Hepatocyte (in vitro differentiated cells): ENCODE measurements around the gene LRRC26. TPM values are rescaled to one million over a fixed set of nuclear protein-coding genes. Genes with fewer than 3 reads are reported as not detected.

Source experiments
- DNase-seq: peaks from one replicate; pipeline ENCODE4 v3.0.0-alpha.2; 2016; ENCODE audit warnings: low spot score
- H2AFZ ChIP-seq: fragments of 200-600 bp; sonication (generic); 2 replicates; pipeline ENCODE4 v1.6.0; 2016; ENCODE audit warnings: antibody characterized with exemption, mild to moderate bottlenecking
- H3K27ac ChIP-seq: fragments of 200-600 bp; sonication (generic); 2 replicates; pipeline ENCODE4 v1.5.1; 2016; ENCODE audit warnings: mild to moderate bottlenecking
- H3K27me3 ChIP-seq: fragments of 200-600 bp; sonication (generic); 2 replicates; pipeline ENCODE4 v1.6.1; 2016
- H3K36me3 ChIP-seq: fragments of 200-600 bp; sonication (generic); replicated peaks from 2 replicates; pipeline ENCODE4 v1.5.1; 2016; ENCODE audit warnings: low read depth; ENCODE audit not compliant: insufficient read depth
- H3K4me1 ChIP-seq: fragments of 200-600 bp; sonication (generic); 2 replicates; pipeline ENCODE4 v1.5.1; 2016; ENCODE audit warnings: mild to moderate bottlenecking, moderate library complexity; ENCODE audit not compliant: insufficient read depth
- H3K4me2 ChIP-seq: fragments of 200-600 bp; sonication (generic); 2 replicates; pipeline ENCODE4 v1.6.0; 2016
- H3K4me3 ChIP-seq: fragments of 200-600 bp; sonication (generic); 2 replicates; pipeline ENCODE4 v1.5.1; 2016; ENCODE audit warnings: mild to moderate bottlenecking
- H3K79me2 ChIP-seq: fragments of 200-600 bp; sonication (generic); 2 replicates; pipeline ENCODE4 v1.6.0; 2017; ENCODE audit warnings: mild to moderate bottlenecking
- H3K9me2 ChIP-seq: fragments of 200-600 bp; sonication (generic); replicated peaks from 2 replicates; pipeline ENCODE4 v1.6.0; 2017; ENCODE audit warnings: mild to moderate bottlenecking; ENCODE audit not compliant: insufficient read depth
- H3K9me3 ChIP-seq: fragments of 200-600 bp; sonication (generic); 2 replicates; pipeline ENCODE4 v1.5.1; 2016; ENCODE audit warnings: low read depth, mild to moderate bottlenecking
- H4K20me1 ChIP-seq: fragments of 200-600 bp; sonication (generic); 2 replicates; pipeline ENCODE4 v1.6.0; 2016; ENCODE audit warnings: mild to moderate bottlenecking; ENCODE audit not compliant: insufficient read depth, poor library complexity, severe bottlenecking
- EZH2 ChIP-seq: fragments of 200-600 bp; sonication (generic); IDR thresholded peaks from 2 replicates; pipeline ENCODE4 v1.6.1; 2016; ENCODE audit warnings: antibody characterized with exemption, mild to moderate bottlenecking, borderline replicate concordance
- EZH2phosphoT487 ChIP-seq: fragments of 200-600 bp; sonication (generic); IDR thresholded peaks from one replicate; pipeline ENCODE4 v1.6.1; 2018; ENCODE audit warnings: antibody characterized with exemption, mild to moderate bottlenecking, low read depth, moderate library complexity; ENCODE audit not compliant: unreplicated experiment, severe bottlenecking
- WGBS: methylation state at CpG from one replicate; pipeline ENCODE4 v1.1.6; 2016; ENCODE audit warnings: low lambda C conversion rate; ENCODE audit errors: missing lambda C conversion rate; 5-methylcytosine and 5-hydroxymethylcytosine counted together
- polyA plus RNA-seq: library from polyadenylated mRNA; unstranded; fragments of >200 nt; fragmentation: Nextera tagmentation; extraction: Ambion mirVana; gene quantifications from 2 replicates; pipeline ENCODE4 v1.2.1, GENCODE V29; 2016
- total RNA-seq: library from RNA; depleted of rRNA; stranded (reverse); fragments of >200 nt; gene quantifications from 2 replicates; pipeline ENCODE4 v1.2.3, GENCODE V29; 2014
- TF ChIP-seq, protein P1 (sequence below): fragments of 200-600 bp; sonication (generic); IDR thresholded peaks from 2 replicates; pipeline ENCODE4 v1.5.1; 2016; ENCODE audit warnings: antibody characterized with exemption, mild to moderate bottlenecking; ENCODE audit not compliant: poor library complexity

LRRC26 gene
- total and polyA plus RNA-seq, 2 experiments from 2014 or later: 0.73 to 2.6 TPM

DNA sequence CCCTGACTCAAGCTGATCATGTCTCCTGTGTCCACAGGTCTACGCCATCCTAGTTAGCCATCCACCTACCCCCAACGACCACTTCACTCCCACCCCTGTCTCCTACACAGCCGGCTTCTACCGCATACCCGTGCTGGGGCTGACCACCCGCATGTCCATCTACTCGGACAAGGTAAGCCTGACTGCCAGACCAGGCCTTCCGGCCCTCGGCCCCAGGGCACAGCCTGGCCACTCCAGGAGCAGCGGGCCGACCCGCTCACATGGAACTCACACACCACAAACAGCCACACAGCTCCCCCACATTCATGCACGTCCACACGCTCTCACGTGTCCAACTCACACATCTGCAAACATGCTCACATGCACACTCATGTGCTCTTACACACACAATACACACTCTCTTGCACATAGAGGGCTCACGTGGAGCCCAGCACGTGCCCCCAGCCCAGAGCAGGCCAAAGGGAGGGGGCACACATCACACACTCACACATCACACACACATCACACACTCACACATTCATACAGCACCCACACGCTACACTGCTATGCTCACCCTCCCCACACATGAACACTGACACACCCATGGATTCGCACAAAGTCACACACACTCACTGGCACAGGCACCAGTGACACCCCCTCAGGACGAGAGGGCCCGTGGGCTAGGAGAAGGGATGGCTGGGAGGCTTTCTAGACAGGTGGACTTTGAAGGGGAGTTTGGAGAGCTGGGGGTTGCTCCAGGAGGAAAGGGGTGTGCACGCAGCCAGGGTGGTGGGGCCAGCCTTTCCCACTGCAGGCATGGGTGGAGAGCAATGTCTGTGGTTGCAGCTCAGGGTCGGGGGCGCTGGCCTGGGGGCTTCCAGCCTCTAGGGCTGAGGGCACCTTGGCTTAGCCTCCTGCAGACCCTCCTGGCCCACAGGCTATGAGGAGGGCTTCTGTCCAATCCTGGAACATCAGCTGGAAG, 27.6 kb downstream of the LRRC26 start:
- Histone ChIP-seq H2AFZ (no peak overlapping the region), H3K4me1 (no peaks in the 10 kb centered on the region), H3K4me2 (no peak overlapping the region), H3K4me3 (no peak overlapping the region), H3K79me2 (no peaks in the 10 kb centered on the region), H3K27me3 (peaks cover 59% of the 10 kb centered on the region), H3K36me3 (no peaks in the 10 kb centered on the region), H3K9me3 (no peaks in the 10 kb centered on the region), H4K20me1 (no peaks in the 10 kb centered on the region), H3K9me2 (no peaks in the 10 kb centered on the region), H3K27ac (no peak overlapping the region)
- TF ChIP-seq EZH2phosphoT487: no peak
- TF ChIP-seq EZH2: no peak
- TF ChIP-seq, protein P1, sequence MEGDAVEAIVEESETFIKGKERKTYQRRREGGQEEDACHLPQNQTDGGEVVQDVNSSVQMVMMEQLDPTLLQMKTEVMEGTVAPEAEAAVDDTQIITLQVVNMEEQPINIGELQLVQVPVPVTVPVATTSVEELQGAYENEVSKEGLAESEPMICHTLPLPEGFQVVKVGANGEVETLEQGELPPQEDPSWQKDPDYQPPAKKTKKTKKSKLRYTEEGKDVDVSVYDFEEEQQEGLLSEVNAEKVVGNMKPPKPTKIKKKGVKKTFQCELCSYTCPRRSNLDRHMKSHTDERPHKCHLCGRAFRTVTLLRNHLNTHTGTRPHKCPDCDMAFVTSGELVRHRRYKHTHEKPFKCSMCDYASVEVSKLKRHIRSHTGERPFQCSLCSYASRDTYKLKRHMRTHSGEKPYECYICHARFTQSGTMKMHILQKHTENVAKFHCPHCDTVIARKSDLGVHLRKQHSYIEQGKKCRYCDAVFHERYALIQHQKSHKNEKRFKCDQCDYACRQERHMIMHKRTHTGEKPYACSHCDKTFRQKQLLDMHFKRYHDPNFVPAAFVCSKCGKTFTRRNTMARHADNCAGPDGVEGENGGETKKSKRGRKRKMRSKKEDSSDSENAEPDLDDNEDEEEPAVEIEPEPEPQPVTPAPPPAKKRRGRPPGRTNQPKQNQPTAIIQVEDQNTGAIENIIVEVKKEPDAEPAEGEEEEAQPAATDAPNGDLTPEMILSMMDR: no peak
- DNase-seq: no peak
- 81% methylated on average over 23 of the region's 24 CpGs for WGBS

DNA sequence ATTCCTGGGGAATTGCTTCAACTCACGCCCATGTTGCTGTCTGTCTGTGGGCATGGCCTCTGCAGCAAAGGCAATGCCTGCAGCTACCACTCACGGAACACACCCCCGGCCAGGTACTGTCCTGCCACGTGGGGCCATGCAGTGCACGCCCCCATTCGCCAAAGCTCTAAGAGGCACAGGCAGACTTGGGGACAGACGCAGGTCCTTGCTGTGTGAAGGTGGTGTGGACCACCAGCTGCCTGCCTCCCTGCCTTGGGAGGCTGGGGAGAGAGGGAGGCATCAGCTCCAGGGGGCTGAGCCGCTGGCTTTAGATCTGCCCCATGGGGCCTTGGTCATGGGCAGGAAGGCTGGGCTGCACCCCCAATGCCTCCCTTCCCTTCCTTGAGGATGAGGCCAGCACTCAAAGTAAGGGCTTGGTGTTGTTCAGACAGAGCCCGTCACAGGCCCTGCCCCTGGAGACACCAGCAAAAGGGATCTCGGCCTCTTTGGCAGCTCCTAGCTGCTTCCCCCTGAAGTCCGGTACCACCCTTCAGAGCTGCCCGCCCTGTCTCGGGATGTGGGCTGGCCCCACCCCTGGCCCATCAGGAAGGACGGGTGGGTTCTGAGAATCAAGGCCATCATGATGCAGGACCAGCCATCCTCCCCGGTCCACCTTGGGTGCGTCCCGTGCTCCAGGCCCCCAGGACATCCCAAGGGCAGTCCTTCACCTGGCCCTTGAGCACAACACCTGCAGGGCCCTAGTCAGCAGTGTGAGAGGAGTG, 28.6 kb downstream of the LRRC26 start:
- Histone ChIP-seq H2AFZ (no peak overlapping the region), H4K20me1 (no peaks in the 10 kb centered on the region), H3K27ac (no peak overlapping the region), H3K36me3 (no peaks in the 10 kb centered on the region), H3K9me2 (no peaks in the 10 kb centered on the region), H3K27me3 (peaks cover 69% of the 10 kb centered on the region), H3K4me1 (no peaks in the 10 kb centered on the region), H3K79me2 (no peaks in the 10 kb centered on the region), H3K4me3 (no peak overlapping the region), H3K9me3 (no peaks in the 10 kb centered on the region), H3K4me2 (no peak overlapping the region)
- no peak for DNase-seq
- TF ChIP-seq, protein P1: no peak
- TF ChIP-seq EZH2phosphoT487 (no peak), EZH2 (no peak)
- WGBS: 76% methylated on average over 17 of the region's 17 CpGs

DNA sequence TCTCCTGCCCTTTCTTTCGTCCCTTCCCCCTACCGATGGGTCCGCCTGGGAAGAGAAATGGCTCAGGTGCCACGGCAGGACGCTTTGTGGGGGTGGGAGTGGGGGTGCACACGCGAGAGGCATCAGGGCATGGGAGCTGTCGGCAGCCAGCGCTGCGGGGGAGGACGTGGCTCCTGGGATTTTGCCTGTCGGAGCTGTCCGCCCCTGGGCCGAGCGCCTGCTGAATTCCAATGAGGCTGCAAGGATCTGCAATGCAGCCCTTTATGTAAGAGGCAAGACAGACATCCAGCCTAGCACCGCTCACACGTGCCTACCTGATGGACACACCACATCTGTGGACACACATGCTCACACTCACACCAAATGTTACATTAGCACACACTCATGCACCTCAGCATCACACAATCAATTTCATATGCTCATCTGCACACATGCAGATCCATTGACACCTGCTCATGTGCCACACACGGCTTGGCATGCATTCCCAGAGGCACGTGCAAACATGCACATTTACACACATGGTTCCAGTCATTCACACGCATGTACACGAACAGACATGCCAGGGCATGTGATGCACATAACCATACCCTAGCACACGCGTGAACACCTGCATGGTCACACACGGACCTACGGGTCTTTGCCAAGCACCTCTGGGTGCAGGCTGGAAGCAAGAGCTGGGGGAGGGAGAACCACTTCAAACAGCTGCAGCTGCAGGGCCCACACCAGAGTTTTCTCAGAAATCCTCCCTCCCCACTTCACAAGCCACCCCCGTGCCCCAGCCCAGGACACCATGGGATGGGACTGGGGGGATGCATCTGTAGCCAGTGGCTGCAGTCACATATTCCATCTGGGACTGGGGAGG, 29.5 kb downstream of the LRRC26 start:
- Histone ChIP-seq H3K9me3 (no peaks in the 10 kb centered on the region), H3K27me3 (peaks cover 72% of the 10 kb centered on the region), H3K4me1 (no peaks in the 10 kb centered on the region), H3K27ac (no peak overlapping the region), H3K4me2 (no peak overlapping the region), H2AFZ (no peak overlapping the region), H3K79me2 (no peaks in the 10 kb centered on the region), H3K36me3 (no peaks in the 10 kb centered on the region), H3K4me3 (no peak overlapping the region), H4K20me1 (no peaks in the 10 kb centered on the region), H3K9me2 (no peaks in the 10 kb centered on the region)
- TF ChIP-seq, protein P1: no peak
- TF ChIP-seq EZH2phosphoT487 (no peak), EZH2 (no peak)
- DNase-seq: no peak
- 70% methylated on average over 26 of the region's 26 CpGs for WGBS
